ENCODE results near the gene CHD3. TPM values are rescaled to one million over a fixed set of nuclear protein-coding genes. Genes with fewer than 3 reads are reported as not detected.
"Not testable (repeated sequence)": the region's sequence is repeated elsewhere in the genome, so short reads cannot be mapped to it uniquely, and the experiment has no call there.

Gene CHD3
- total RNA-seq, 2 experiments from 2014 or later: 216 to 223 TPM

GRCh38 chr17:7862692-7863437 lies 25.7 kb upstream of the CHD3 start:
- ChIA-PET POLR2A (no interaction called here), CTCF (interaction anchor here (0.6 to 6.2 kb wide), 10 partner anchors 8 to 435 kb away, joined by 3 to 38 read pairs (median 4); no protein-coding TSS in a partner anchor)
- H3K36me3 Mint-ChIP-seq (ENCODE audit: low read depth): peaks cover 12% of the 10 kb centered on the region
- DNase-seq: peak; percentile 57
- H3K4me3 Mint-ChIP-seq: no peak overlapping the region
- no peaks in the 10 kb centered on the region for H3K27me3 Mint-ChIP-seq
- peaks cover 20% of the 10 kb centered on the region for H3K4me1 Mint-ChIP-seq
- no peak overlapping the region for H3K27ac Mint-ChIP-seq
- no peaks in the 10 kb centered on the region for H3K9me3 Mint-ChIP-seq

- DNase-seq, H3K9me3 Mint-ChIP-seq, POLR2A ChIA-PET, H3K27ac Mint-ChIP-seq, H3K4me3 Mint-ChIP-seq, H3K27me3 Mint-ChIP-seq: not testable (repeated sequence)
- Mint-ChIP-seq H3K36me3 (ENCODE audit: low read depth) (peaks cover 14% of the 10 kb centered on the region), H3K4me1 (peaks cover 33% of the 10 kb centered on the region)
- CTCF ChIA-PET: interaction anchor here (0.6 to 6.2 kb wide), 7 partner anchors 9 to 351 kb away, joined by 3 to 38 read pairs (median 4); no protein-coding TSS in a partner anchor
These were observed 24.2 kb upstream of the CHD3 start for GRCh38 chr17:7864384-7864783.

GRCh38 chr17:7864995-7865650 lies 23.5 kb upstream of the CHD3 start:
- Mint-ChIP-seq H3K4me1 (peaks cover 38% of the 10 kb centered on the region), H3K4me3 (no peak overlapping the region), H3K36me3 (ENCODE audit: low read depth) (peaks cover 14% of the 10 kb centered on the region), H3K27ac (no peak overlapping the region), H3K9me3 (no peaks in the 10 kb centered on the region), H3K27me3 (no peaks in the 10 kb centered on the region)
- CTCF ChIA-PET: interaction anchor here (0.6 to 6.2 kb wide), 4 partner anchors 12 to 125 kb away, joined by 4 to 38 read pairs (median 5); no protein-coding TSS in a partner anchor
- DNase-seq: no peak
- POLR2A ChIA-PET: no interaction called here

- DNase-seq: peak; percentile 42
- Mint-ChIP-seq H3K4me3 (peak overlapping the region; percentile 39), H3K9me3 (no peaks in the 10 kb centered on the region), H3K36me3 (ENCODE audit: low read depth) (peaks cover 16% of the 10 kb centered on the region), H3K27me3 (no peaks in the 10 kb centered on the region), H3K4me1 (peaks cover 33% of the 10 kb centered on the region), H3K27ac (peak overlapping the region; percentile 65)
- POLR2A ChIA-PET: no interaction called here
- CTCF ChIA-PET: interaction anchor here (3.3 kb wide), 1 partner anchor 121 kb away, joined by 17 read pairs; no protein-coding TSS in a partner anchor
These were observed 20.7 kb upstream of the CHD3 start for GRCh38 chr17:7867881-7868329.

- Mint-ChIP-seq H3K4me3 (no peak overlapping the region), H3K36me3 (ENCODE audit: low read depth) (peaks cover 26% of the 10 kb centered on the region), H3K9me3 (no peaks in the 10 kb centered on the region), H3K4me1 (peaks cover 27% of the 10 kb centered on the region), H3K27ac (no peak overlapping the region), H3K27me3 (no peaks in the 10 kb centered on the region)
- DNase-seq: no peak
- POLR2A ChIA-PET: no interaction called here
- CTCF ChIA-PET: interaction anchor here (0.9 kb wide), 1 partner anchor 10 kb away, joined by 5 read pairs; no protein-coding TSS in a partner anchor
These were observed 15.5 kb upstream of the CHD3 start for GRCh38 chr17:7873051-7873450.

- no peaks in the 10 kb centered on the region for H3K9me3 Mint-ChIP-seq
- POLR2A ChIA-PET: no interaction called here
- H3K4me3 Mint-ChIP-seq: no peak overlapping the region
- peaks cover 11% of the 10 kb centered on the region for H3K4me1 Mint-ChIP-seq
- no peak for DNase-seq
- H3K36me3 Mint-ChIP-seq (ENCODE audit: low read depth): peaks cover 28% of the 10 kb centered on the region
- CTCF ChIA-PET: no interaction called here
- no peaks in the 10 kb centered on the region for H3K27me3 Mint-ChIP-seq
- peak overlapping the region; percentile 4 for H3K27ac Mint-ChIP-seq
These were observed 12.7 kb upstream of the CHD3 start for GRCh38 chr17:7875804-7876370.

- Mint-ChIP-seq H3K27ac (no peak overlapping the region), H3K27me3 (no peaks in the 10 kb centered on the region), H3K9me3 (no peaks in the 10 kb centered on the region), H3K4me1 (peaks cover 8% of the 10 kb centered on the region), H3K4me3 (no peak overlapping the region), H3K36me3 (ENCODE audit: low read depth) (peaks cover 24% of the 10 kb centered on the region)
- CTCF ChIA-PET: interaction anchor here (1.1 kb wide), 1 partner anchor 20 kb away, joined by 4 read pairs; no protein-coding TSS in a partner anchor
- no peak for DNase-seq
- POLR2A ChIA-PET: no interaction called here
These were observed 10.4 kb upstream of the CHD3 start for GRCh38 chr17:7878234-7878633.

GRCh38 chr17:7880076-7880868 lies 8.3 kb upstream of the CHD3 start:
- Mint-ChIP-seq H3K9me3 (no peaks in the 10 kb centered on the region), H3K27me3 (no peaks in the 10 kb centered on the region), H3K27ac (no peak overlapping the region), H3K4me3 (no peak overlapping the region), H3K4me1 (peaks cover 5% of the 10 kb centered on the region), H3K36me3 (ENCODE audit: low read depth) (peaks cover 12% of the 10 kb centered on the region)
- no peak for DNase-seq
- CTCF ChIA-PET: no interaction called here
- POLR2A ChIA-PET: no interaction called here

GRCh38 chr17:7881276-7882054 lies 7.1 kb upstream of the CHD3 start:
- no peak for DNase-seq
- peaks cover 7% of the 10 kb centered on the region for H3K4me1 Mint-ChIP-seq
- peaks cover 4% of the 10 kb centered on the region for H3K36me3 Mint-ChIP-seq (ENCODE audit: low read depth)
- POLR2A ChIA-PET: no interaction called here
- CTCF ChIA-PET: no interaction called here
- no peak overlapping the region for H3K27ac Mint-ChIP-seq
- H3K4me3 Mint-ChIP-seq: no peak overlapping the region
- no peaks in the 10 kb centered on the region for H3K27me3 Mint-ChIP-seq
- H3K9me3 Mint-ChIP-seq: no peaks in the 10 kb centered on the region

GRCh38 chr17:7882068-7882467 lies 6.5 kb upstream of the CHD3 start:
- no peak overlapping the region for H3K4me3 Mint-ChIP-seq
- DNase-seq: no peak
- H3K36me3 Mint-ChIP-seq (ENCODE audit: low read depth): peaks cover 3% of the 10 kb centered on the region
- peaks cover 7% of the 10 kb centered on the region for H3K4me1 Mint-ChIP-seq
- H3K27me3 Mint-ChIP-seq: no peaks in the 10 kb centered on the region
- no peaks in the 10 kb centered on the region for H3K9me3 Mint-ChIP-seq
- H3K27ac Mint-ChIP-seq: no peak overlapping the region
- ChIA-PET POLR2A (no interaction called here), CTCF (no interaction called here)

GRCh38 chr17:7882629-7883028 lies 6.0 kb upstream of the CHD3 start:
- H3K4me3 Mint-ChIP-seq: no peak overlapping the region
- ChIA-PET CTCF (interaction anchor here (1.2 to 1.6 kb wide), 2 partner anchors 11 to 107 kb away, joined by 4 to 5 read pairs; no protein-coding TSS in a partner anchor), POLR2A (no interaction called here)
- no peaks in the 10 kb centered on the region for H3K27me3 Mint-ChIP-seq
- no peaks in the 10 kb centered on the region for H3K9me3 Mint-ChIP-seq
- H3K4me1 Mint-ChIP-seq: peaks cover 6% of the 10 kb centered on the region
- H3K27ac Mint-ChIP-seq: no peak overlapping the region
- peaks cover 3% of the 10 kb centered on the region for H3K36me3 Mint-ChIP-seq (ENCODE audit: low read depth)
- no peak for DNase-seq

Measured in activated CD4-positive, alpha-beta T cell treated with anti-CD3 and anti-CD28 coated beads, Interleukin-2, amount 10 ng/mL, durations not matched to agents 7 days and 5 days (primary cell).